Stimulated activated CD8-positive, alpha-beta memory T cell treated with anti-CD3 and anti-CD28 coated beads, Interleukin-15, amount 100 ng/mL, for 48 hours (primary cell): ENCODE data around the gene BTBD16.

Experiments used
- DNase-seq, 2 donors: peaks; one replicate each; pipeline ENCODE4 v3.0.0-alpha.2; 2020; ENCODE audit warnings: low read depth in 2 of 2

Gene BTBD16

GRCh38 chr10:122273966-122274545 is 3.0 kb downstream of the BTBD16 start:
- no peak for DNase-seq

- no peak for DNase-seq
Observed at GRCh38 chr10:122276611-122277208, 5.6 kb downstream of the BTBD16 start.

GRCh38 chr10:122277526-122278136 is 6.5 kb downstream of the BTBD16 start:
- DNase-seq, result no peak

DNA sequence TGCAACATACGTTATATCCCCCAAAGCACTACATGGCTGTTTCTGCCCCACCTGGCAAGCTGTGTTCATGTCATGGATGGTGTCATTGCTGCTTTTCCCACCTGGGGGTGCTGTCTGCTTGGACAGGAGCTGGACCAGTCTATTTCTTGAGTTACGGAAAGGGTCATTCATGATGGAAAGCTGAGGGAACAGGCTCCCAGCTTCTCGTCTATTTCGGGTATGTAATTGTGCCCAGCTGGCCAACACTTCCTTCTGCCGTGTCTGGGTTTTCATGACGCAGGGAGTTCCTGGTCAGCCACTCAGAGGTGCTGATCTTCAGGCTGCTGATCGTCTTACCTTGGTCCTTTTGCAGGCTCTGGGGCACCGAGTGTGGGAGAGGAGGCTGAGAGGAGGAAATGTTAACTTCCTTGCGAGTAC is 8.6 kb downstream of the BTBD16 start:
- DNase-seq, result no peak

GRCh38 chr10:122280156-122280555 is 9.1 kb downstream of the BTBD16 start:
- DNase-seq, result no peak

- no peak for DNase-seq
Observed at GRCh38 chr10:122281018-122281626, 10.0 kb downstream of the BTBD16 start.

DNA sequence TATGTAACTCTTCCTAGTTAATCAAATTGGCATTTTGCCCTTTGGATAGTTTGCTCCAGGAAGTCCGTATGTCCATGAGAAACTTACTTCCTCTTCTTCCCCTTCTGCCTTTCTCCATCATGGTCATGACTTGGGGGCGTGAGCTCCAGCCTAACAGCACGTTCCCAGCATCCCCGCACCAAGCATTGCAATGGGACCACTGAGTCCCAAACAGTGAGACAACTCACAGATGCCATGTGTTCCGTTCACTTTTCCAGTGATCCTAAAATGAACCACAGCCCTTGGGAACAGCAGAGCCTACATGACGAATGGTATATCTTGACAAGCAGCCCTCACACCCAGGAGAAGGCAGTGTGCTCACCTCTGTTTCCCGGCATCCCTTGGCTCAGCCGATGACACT is 10.7 kb downstream of the BTBD16 start:
- DNase-seq, result no peak

- DNase-seq, result no peak
Observed at GRCh38 chr10:122282253-122282671, 11.2 kb downstream of the BTBD16 start.

GRCh38 chr10:122282909-122283308 is 11.8 kb downstream of the BTBD16 start:
- no peak for DNase-seq

GRCh38 chr10:122285506-122286444 is 14.7 kb downstream of the BTBD16 start:
- DNase-seq, result no peak

DNA sequence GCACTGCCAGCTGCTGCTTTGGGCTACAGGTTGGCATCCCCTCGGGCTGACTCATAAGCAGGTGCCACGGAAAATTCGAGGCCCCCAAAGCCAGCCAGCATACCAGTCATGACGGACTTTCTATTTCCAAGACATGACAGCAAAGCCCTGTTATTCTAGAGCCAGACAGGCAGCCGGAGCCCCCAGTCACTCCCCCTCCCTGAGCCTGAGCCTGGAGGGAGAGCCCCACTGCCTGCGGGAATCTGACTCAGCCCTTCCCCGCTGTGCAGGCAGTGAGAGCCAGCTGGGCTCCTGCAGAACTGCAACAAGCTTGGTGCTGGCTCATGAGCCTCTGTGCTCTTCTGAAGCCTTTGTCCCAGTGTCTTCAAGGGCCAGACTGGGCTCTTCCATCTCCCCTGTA is 15.8 kb downstream of the BTBD16 start:
- no peak for DNase-seq

GRCh38 chr10:122287570-122287969 is 16.5 kb downstream of the BTBD16 start:
- no peak for DNase-seq

DNA sequence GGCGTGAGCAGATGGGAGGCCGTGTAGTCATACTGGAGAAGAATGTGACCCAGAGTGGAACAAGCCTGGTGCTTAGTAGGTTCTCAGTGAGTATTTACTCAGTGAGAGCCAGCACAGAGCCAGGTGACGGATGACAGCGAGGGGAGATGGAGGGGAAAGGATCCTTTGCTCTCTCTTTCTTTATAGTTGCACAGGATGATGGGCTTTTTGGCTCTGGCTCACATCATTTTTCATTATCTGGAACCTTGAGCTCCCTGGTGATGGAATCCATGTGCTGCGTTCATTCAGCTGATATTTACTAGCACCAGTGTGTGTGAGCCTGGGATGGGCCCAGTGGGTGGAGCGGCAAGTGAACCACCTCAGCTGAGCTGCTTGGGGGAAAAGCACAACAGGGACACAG is 17.2 kb downstream of the BTBD16 start:
- DNase-seq, result no peak

GRCh38 chr10:122288917-122289316 is 17.8 kb downstream of the BTBD16 start:
- no peak for DNase-seq

DNA sequence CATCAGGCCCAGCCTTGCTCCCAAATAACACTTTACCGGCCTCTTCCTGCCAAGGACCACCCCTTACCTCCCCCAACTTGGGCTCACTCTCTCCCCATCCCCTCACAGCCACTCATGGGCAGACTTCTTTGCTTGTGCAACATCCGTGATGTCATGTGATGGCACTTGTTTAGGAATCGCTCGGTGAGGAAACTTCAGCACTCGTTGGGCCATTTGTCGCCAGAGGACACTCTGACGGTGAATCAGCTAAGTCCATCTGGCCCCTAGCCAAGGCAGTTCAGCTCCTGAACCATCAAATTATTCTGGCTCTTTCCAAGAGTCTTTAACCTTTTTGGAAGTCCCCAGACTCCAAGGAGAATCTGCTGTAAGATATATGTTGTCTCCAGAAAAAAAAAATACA is 19.2 kb downstream of the BTBD16 start:
- no peak for DNase-seq

- DNase-seq, result no peak
Observed at GRCh38 chr10:122290833-122291532, 19.9 kb downstream of the BTBD16 start.

GRCh38 chr10:122291739-122292138 is 20.6 kb downstream of the BTBD16 start:
- no peak for DNase-seq

GRCh38 chr10:122292376-122292775 is 21.3 kb downstream of the BTBD16 start:
- no peak for DNase-seq

- DNase-seq, result no peak
Observed at GRCh38 chr10:122293156-122293960, 22.3 kb downstream of the BTBD16 start.

DNA sequence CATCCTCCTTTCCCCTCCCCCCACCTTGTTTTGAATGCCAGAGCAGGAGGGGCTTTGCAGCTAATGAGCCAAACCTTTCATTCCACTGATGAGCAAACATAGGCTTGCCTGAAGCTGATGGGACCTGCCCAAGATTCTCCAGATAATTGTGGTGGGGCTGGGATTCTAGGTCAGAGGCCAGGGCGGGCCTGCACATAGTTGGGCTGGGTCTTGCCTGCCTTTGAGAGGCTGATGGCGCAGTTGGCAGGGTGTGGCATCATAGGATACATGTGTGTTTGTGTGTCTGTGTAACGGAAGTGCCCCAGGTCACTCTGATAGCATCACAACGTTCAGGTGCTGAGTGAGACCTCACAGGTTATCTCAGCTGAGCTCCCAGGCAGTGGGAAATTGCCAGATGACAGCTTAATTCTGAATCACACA is 22.9 kb downstream of the BTBD16 start:
- no peak for DNase-seq
